Stimulated activated naive CD8-positive, alpha-beta T cell treated with anti-CD3 and anti-CD28 coated beads, Interleukin-15, Interleukin-2, amounts not matched to agents 100 U/mL and 50 U/mL, for 24 hours (primary cell): ENCODE measurements around the gene GNAO1.
A peak's percentile ranks its signal among the peaks of the same experiment; 100 is the strongest.

ENCODE experiments used
- ATAC-seq: fragments of 150-1000 bp; cut with Tn5 transposase; one replicate; pipeline ENCODE4 v1.10.0; 2021
- DNase-seq: peaks from one replicate; pipeline ENCODE4 v3.0.0; 2021

GNAO1 gene

GRCh38 chr16:56241596-56241995 is 50.3 kb downstream of the GNAO1 start:
- no peak for ATAC-seq
- DNase-seq: no peak

GRCh38 chr16:56242740-56243139 is 51.5 kb downstream of the GNAO1 start:
- ATAC-seq: no peak
- DNase-seq: no peak

DNA sequence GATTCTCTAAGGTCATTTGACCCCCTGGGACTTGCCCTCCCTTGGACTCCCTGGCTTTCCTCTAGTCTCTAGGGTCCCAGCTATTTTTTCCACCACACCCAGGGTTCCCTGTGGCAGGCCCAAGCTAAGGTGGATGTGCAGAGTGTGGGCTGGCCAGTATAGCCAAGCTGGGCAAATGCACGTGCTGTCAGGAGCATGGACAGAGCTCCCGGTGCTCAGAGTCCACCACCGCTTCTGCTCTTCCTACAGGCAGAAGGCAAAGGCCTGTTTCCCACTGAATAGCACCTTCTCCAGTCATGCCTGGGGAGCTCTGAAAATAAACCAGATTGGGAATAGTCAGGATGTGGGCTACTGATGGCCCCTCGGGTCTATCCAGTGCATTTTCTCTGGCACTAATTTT is 53.3 kb downstream of the GNAO1 start:
- no peak for DNase-seq
- no peak for ATAC-seq

- DNase-seq: no peak
- no peak for ATAC-seq
Measured at GRCh38 chr16:56245197-56245596, 53.9 kb downstream of the GNAO1 start.

DNA sequence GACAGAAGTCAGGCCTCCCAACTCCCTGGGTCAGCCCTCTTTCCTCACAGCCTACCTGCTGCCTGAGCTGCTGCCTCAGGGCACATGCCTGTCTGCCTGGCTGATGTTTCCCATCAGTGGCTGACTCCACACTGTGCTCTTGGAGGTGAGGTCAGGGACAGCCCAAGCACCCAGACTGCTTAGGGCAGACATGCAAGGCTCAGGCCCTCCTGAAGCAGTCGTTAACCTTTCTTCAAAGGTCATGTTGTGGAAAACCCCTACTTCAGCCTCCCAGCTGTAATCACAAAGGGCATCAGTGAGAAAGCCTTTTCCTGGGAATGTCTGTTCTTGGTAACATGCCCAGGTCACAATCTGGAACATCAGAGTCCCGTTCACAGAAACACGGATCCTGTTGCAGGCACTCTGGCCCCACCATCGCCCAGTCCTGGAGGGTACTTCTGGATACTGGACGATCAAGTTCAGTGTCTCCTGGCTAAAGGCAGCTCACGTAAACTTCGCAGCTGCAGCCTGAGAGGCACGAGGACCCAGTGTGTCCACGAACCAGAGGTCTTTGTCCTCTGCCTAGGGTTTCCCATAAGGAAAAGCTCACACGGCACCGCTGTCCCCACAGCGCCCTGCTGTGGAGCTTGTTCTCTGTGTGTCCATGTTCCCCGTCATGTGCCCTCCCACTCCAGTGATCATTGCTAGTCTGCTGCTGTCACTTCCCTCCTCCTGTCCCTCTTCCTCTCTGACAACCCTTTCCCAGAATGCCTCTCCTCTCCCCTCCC is 54.9 kb downstream of the GNAO1 start:
- DNase-seq (no peak), ATAC-seq (peak; percentile 78)

GRCh38 chr16:56247018-56247417 is 55.7 kb downstream of the GNAO1 start:
- DNase-seq (no peak), ATAC-seq (no peak)

- ATAC-seq (no peak), DNase-seq (no peak)
Measured at GRCh38 chr16:56247808-56248207, 56.5 kb downstream of the GNAO1 start.

- DNase-seq (no peak), ATAC-seq (no peak)
Measured at GRCh38 chr16:56252835-56253234, 61.5 kb downstream of the GNAO1 start.

DNA sequence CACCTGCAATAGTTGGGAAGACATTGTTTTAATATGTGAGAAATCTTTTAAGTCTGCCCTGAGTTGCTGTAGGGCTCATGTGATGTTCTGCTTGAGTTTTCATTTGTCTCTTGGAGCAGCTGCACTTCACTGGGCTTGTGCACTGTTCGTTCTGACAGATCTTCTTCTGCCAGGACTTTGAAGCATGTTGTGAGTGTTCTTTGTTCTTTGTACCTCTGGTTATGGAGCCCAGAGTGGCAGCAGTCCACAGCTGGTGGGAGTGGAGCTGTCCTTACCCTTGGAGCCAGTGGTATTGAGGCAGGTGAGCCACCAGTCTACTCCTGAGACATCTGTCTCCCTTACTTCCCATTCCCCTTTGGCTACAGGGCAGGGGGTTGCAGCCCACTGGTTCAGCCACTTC is 64.6 kb downstream of the GNAO1 start:
- DNase-seq (no peak), ATAC-seq (no peak)

DNA sequence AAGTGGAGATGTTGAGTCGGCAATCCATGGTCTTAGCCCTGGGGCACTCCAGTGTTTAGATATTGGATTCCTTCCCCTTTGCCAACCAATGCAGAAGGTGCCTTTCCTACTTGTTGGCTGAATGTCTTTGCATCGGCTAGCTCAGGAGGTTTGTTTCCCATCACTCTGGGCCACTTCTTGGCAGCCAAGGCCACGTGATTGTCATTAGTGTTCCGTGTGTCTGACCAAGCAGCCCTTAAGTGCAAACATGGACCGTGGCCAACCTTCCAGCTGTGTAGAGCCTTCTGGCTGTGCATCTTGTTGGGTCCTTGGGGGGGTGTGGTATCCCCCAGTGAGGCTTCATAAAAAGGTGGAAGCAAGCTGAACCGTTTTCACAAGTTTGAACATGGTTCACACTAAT is 66.0 kb downstream of the GNAO1 start:
- no peak for ATAC-seq
- DNase-seq: no peak

- DNase-seq (no peak), ATAC-seq (no peak)
Measured at GRCh38 chr16:56257666-56258342, 66.5 kb downstream of the GNAO1 start.

- ATAC-seq: no peak
- no peak for DNase-seq
Measured at GRCh38 chr16:56258508-56259424, 67.5 kb downstream of the GNAO1 start.

- no peak for ATAC-seq
- no peak for DNase-seq
Measured at GRCh38 chr16:56259425-56259779, 68.1 kb downstream of the GNAO1 start.

GRCh38 chr16:56260378-56261160 is 69.3 kb downstream of the GNAO1 start:
- DNase-seq: no peak
- ATAC-seq: no peak

DNA sequence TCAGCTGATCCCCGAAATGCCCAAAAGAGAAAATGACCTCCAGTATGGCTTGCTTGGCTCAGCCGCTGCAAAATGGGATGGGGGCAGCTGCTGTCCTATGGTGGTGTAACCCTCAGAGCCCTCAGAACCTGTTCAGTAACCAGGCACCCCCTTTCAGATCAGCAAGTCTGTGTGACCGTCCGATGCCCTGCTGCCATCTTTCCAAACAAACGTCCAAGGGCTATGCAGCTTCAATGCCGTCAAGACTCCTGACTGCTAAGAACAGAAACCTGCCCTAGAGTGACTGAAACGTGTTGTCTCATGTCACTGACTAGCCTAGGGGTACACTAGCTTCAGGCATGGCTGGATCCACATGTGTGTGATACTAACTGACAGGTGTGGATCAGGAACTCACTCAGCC is 70.4 kb downstream of the GNAO1 start:
- ATAC-seq (no peak), DNase-seq (no peak)

GRCh38 chr16:56262148-56262547 is 70.9 kb downstream of the GNAO1 start:
- DNase-seq (no peak), ATAC-seq (peak; percentile 50)

DNA sequence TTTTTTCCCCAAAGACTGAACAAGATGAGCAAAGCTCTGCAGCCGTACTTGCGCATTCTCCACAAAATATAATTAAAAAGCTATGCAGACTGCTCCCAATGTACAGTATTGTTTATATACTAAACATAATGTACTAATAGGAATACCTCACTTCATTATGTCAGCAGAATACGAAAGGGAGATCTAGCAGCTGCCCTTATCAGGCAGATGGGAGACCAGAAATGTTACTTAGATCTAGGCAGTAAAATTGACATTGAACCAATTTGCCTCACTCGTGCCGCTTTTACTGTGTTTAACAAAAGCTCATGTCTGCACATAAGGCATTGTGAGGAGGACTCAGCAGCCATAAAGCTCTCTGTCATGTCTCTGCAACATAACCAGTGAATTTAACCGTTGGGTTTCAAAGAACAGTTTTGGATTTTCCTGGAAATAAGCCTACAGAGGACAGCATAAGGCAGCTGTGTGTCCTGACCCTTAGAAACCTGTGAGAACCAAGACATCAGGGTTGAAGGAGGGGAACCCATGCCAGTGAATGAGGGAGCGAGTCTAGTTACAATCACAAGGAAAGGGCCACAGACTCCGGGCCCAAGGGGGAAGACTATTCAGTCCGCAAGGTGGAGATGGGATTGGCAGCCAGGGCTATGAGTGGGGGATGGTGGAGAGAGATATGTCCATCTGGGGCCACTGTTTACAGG is 71.4 kb downstream of the GNAO1 start:
- no peak for DNase-seq
- ATAC-seq: no peak

DNA sequence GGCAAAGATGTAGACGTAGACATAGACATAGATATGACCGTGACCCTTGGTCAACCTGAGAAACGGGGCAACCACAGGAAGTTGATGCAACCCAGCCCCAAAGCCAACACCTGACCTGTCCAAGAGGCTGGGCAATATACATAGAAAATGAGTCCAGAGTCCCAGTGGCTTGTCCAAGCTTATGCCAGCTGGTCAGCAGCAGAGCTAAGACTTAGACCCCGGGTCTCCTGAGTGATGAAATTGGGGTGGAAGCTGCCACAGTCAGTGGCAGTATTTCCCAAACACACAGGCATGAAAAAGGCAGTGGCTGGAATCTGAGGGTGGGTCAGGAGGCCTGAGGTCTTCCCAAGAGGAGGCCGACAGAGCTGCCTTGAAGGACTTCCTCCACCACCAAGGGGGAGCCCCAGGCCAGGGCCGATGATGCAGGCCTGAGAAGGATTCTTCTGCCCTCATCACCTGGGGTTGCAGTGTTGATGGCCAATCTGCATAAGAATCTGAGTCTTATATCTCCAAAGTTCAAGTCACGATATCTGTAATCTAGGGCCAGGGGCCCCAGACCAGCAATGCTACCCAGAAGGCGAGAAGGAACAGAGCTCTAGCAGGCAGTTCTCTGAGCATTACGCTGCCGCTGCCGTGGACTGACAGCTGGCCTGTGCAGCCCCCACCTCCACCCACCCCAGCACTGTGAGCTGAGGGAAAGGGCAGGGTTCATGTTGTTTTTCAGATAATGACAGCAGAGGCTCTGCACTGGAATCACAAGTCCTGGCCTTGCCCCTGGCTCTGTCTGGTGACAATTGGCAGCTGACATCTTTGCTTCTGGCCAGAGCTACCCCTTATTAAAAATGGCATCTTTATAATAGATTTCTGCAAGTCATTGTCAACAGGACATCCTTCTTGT is 72.7 kb downstream of the GNAO1 start:
- DNase-seq (no peak), ATAC-seq (no peak)

GRCh38 chr16:56264609-56264972 is 73.3 kb downstream of the GNAO1 start:
- DNase-seq (no peak), ATAC-seq (no peak)

DNA sequence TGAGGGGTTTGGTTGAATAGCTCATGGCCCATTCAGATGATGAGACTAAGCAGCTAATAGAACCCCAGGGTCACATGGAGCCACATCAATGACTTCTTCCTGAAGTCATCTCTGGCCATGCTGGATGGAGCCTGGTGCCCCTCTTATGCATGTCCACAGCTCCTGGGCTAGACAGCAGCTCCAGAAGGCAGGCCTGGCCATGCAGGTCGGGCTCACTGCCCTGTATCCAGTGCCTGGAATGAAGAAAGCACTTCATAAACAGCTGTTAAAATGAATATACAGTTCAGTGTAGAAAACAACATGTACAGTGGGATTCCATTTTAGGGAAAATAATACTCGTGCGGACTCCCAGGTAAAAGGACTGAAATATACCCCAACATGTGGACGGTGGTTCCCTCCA is 73.9 kb downstream of the GNAO1 start:
- no peak for ATAC-seq
- DNase-seq: no peak

- no peak for ATAC-seq
- DNase-seq: no peak
Measured at GRCh38 chr16:56265746-56266145, 74.5 kb downstream of the GNAO1 start.
